Measurements from ENCODE around the gene COX6B1.
"Not testable (repeated sequence)": the region's sequence is repeated elsewhere in the genome, so short reads cannot be mapped to it uniquely, and the experiment has no call there.

Gene COX6B1

GRCh38 chr19:35650581-35650980, 2.5 kb downstream of the COX6B1 start:
- Histone ChIP-seq H3K4me3 (ENCODE audit: low read depth in 1 of 2, low read length in 2 of 2) (no peak overlapping the region), H3K27me3 (ENCODE audit: low read depth, low read length) (no peaks in the 10 kb centered on the region), H3K4me1 (ENCODE audit: control insufficient read depth in 1 of 2, insufficient read depth in 2 of 2, low read length in 2 of 2) (peaks cover 0 to 22% of the 10 kb centered on the region in 2 donors), H3K27ac (ENCODE audit: low read length) (no peak overlapping the region), H3K36me3 (ENCODE audit: control insufficient read depth in 1 of 2, insufficient read depth in 2 of 2, low read length in 2 of 2) (peaks cover 5 to 27% of the 10 kb centered on the region in 2 donors), H3K9me3 (ENCODE audit: control insufficient read depth in 1 of 2, low read length in 2 of 2) (no peaks in the 10 kb centered on the region)

GRCh38 chr19:35654828-35655227, 6.7 kb downstream of the COX6B1 start:
- H3K4me3 ChIP-seq (ENCODE audit: low read depth in 1 of 2, low read length in 2 of 2); H3K27me3 ChIP-seq (ENCODE audit: low read depth, low read length); H3K9me3 ChIP-seq (ENCODE audit: control insufficient read depth in 1 of 2, low read length in 2 of 2); H3K27ac ChIP-seq (ENCODE audit: low read length); H3K4me1 ChIP-seq (ENCODE audit: control insufficient read depth in 1 of 2, insufficient read depth in 2 of 2, low read length in 2 of 2): not testable (repeated sequence)
- H3K36me3 ChIP-seq (ENCODE audit: control insufficient read depth in 1 of 2, insufficient read depth in 2 of 2, low read length in 2 of 2), result peaks cover 19 to 55% of the 10 kb centered on the region in 2 donors

DNA sequence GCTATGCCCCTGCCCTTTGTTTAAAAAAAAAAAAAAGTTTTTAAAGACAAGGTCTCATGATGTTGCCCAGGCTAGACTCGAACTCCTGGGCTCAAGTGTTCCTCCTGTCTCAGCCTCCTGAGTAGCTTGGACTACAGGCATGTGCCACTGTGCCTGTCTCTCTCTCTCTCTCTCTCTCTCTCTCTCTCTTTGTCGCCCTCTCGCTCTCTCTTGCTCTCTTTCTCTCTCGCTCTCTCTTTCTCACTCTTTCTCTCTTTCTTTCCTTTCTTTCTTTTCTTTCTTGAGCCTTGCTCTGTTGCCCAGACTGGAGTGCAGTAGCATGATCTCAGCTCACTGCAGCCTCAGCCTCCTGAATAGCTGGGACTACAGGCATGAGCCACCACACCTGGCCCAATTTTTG, 7.5 kb downstream of the COX6B1 start:
- Histone ChIP-seq H3K36me3 (ENCODE audit: control insufficient read depth in 1 of 2, insufficient read depth in 2 of 2, low read length in 2 of 2) (peaks cover 19 to 55% of the 10 kb centered on the region in 2 donors), H3K27ac (ENCODE audit: low read length) (no peak overlapping the region), H3K4me1 (ENCODE audit: control insufficient read depth in 1 of 2, insufficient read depth in 2 of 2, low read length in 2 of 2) (peaks cover 0 to 5% of the 10 kb centered on the region in 2 donors), H3K4me3 (ENCODE audit: low read depth in 1 of 2, low read length in 2 of 2) (no peak overlapping the region), H3K27me3 (ENCODE audit: low read depth, low read length) (no peaks in the 10 kb centered on the region), H3K9me3 (ENCODE audit: control insufficient read depth in 1 of 2, low read length in 2 of 2) (no peaks in the 10 kb centered on the region)

GRCh38 chr19:35656700-35657099, 8.6 kb downstream of the COX6B1 start:
- Histone ChIP-seq H3K36me3 (ENCODE audit: control insufficient read depth in 1 of 2, insufficient read depth in 2 of 2, low read length in 2 of 2) (peaks cover 19 to 53% of the 10 kb centered on the region in 2 donors), H3K4me3 (ENCODE audit: low read depth in 1 of 2, low read length in 2 of 2) (no peak overlapping the region), H3K27ac (ENCODE audit: low read length) (no peak overlapping the region), H3K27me3 (ENCODE audit: low read depth, low read length) (no peaks in the 10 kb centered on the region), H3K4me1 (ENCODE audit: control insufficient read depth in 1 of 2, insufficient read depth in 2 of 2, low read length in 2 of 2) (no peaks in the 10 kb centered on the region), H3K9me3 (ENCODE audit: control insufficient read depth in 1 of 2, low read length in 2 of 2) (no peaks in the 10 kb centered on the region)

- H3K4me3 ChIP-seq (ENCODE audit: low read depth in 1 of 2, low read length in 2 of 2), result no peak overlapping the region
- peaks cover 19 to 47% of the 10 kb centered on the region in 2 donors for H3K36me3 ChIP-seq (ENCODE audit: control insufficient read depth in 1 of 2, insufficient read depth in 2 of 2, low read length in 2 of 2)
- no peaks in the 10 kb centered on the region for H3K4me1 ChIP-seq (ENCODE audit: control insufficient read depth in 1 of 2, insufficient read depth in 2 of 2, low read length in 2 of 2)
- H3K27me3 ChIP-seq (ENCODE audit: low read depth, low read length), result no peaks in the 10 kb centered on the region
- H3K27ac ChIP-seq (ENCODE audit: low read length), result no peak overlapping the region
- no peaks in the 10 kb centered on the region for H3K9me3 ChIP-seq (ENCODE audit: control insufficient read depth in 1 of 2, low read length in 2 of 2)
These were observed 10.0 kb downstream of the COX6B1 start for GRCh38 chr19:35657904-35658700.

DNA sequence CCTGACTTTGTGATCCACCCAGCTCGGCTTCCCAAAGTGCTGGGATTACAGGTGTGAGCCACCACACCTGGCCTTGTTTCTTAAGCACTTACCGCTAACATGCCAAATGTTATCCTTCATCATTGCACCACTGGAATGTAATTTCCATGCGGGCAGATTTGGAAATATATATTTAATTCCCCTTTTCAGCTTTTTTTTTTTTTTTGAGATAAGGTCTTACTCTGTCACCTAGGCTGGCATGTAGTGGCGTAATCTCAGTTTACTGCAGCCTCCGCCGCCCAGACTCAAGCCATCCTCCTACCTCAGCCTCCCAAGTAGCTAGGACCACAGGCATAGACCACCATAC, 13.8 kb downstream of the COX6B1 start:
- H3K36me3 ChIP-seq (ENCODE audit: control insufficient read depth in 1 of 2, insufficient read depth in 2 of 2, low read length in 2 of 2), result peaks cover 8 to 16% of the 10 kb centered on the region in 2 donors
- H3K27me3 ChIP-seq (ENCODE audit: low read depth, low read length), result no peaks in the 10 kb centered on the region
- H3K9me3 ChIP-seq (ENCODE audit: control insufficient read depth in 1 of 2, low read length in 2 of 2), result no peaks in the 10 kb centered on the region
- H3K4me3 ChIP-seq (ENCODE audit: low read depth in 1 of 2, low read length in 2 of 2), result no peak overlapping the region
- H3K27ac ChIP-seq (ENCODE audit: low read length), result no peak overlapping the region
- no peaks in the 10 kb centered on the region for H3K4me1 ChIP-seq (ENCODE audit: control insufficient read depth in 1 of 2, insufficient read depth in 2 of 2, low read length in 2 of 2)

DNA sequence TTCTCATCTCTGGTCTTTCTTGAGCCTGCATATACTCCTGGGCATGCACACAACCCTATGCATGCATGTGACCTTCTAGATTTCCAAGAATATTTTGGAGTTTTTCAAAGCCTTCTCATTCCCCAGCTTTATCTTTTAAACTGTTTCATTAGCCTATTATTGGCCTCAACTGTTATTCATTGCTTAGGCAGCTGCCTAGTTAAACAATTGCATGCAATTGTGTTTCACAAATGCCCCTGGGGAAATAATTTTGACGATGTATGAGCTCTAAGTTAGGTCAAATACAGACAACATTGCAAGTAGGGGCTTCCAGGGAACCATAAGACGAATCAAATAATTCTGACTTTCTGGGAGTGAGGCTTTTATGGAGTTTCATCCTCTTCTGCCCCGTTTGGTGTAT, 15.9 kb downstream of the COX6B1 start:
- Histone ChIP-seq H3K27ac (ENCODE audit: low read length) (no peak overlapping the region), H3K4me1 (ENCODE audit: control insufficient read depth in 1 of 2, insufficient read depth in 2 of 2, low read length in 2 of 2) (no peaks in the 10 kb centered on the region), H3K4me3 (ENCODE audit: low read depth in 1 of 2, low read length in 2 of 2) (no peak overlapping the region), H3K9me3 (ENCODE audit: control insufficient read depth in 1 of 2, low read length in 2 of 2) (no peaks in the 10 kb centered on the region), H3K27me3 (ENCODE audit: low read depth, low read length) (no peaks in the 10 kb centered on the region), H3K36me3 (ENCODE audit: control insufficient read depth in 1 of 2, insufficient read depth in 2 of 2, low read length in 2 of 2) (no peaks in the 10 kb centered on the region)

- H3K9me3 ChIP-seq (ENCODE audit: control insufficient read depth in 1 of 2, low read length in 2 of 2), result no peaks in the 10 kb centered on the region
- H3K4me1 ChIP-seq (ENCODE audit: control insufficient read depth in 1 of 2, insufficient read depth in 2 of 2, low read length in 2 of 2), result no peaks in the 10 kb centered on the region
- H3K27me3 ChIP-seq (ENCODE audit: low read depth, low read length), result no peaks in the 10 kb centered on the region
- no peak overlapping the region for H3K4me3 ChIP-seq (ENCODE audit: low read depth in 1 of 2, low read length in 2 of 2)
- no peak overlapping the region for H3K27ac ChIP-seq (ENCODE audit: low read length)
- no peaks in the 10 kb centered on the region for H3K36me3 ChIP-seq (ENCODE audit: control insufficient read depth in 1 of 2, insufficient read depth in 2 of 2, low read length in 2 of 2)
These were observed 17.0 kb downstream of the COX6B1 start for GRCh38 chr19:35665157-35665556.

GRCh38 chr19:35665604-35666003, 17.5 kb downstream of the COX6B1 start:
- Histone ChIP-seq H3K9me3 (ENCODE audit: control insufficient read depth in 1 of 2, low read length in 2 of 2) (no peaks in the 10 kb centered on the region), H3K4me3 (ENCODE audit: low read depth in 1 of 2, low read length in 2 of 2) (no peak overlapping the region), H3K36me3 (ENCODE audit: control insufficient read depth in 1 of 2, insufficient read depth in 2 of 2, low read length in 2 of 2) (no peaks in the 10 kb centered on the region), H3K27me3 (ENCODE audit: low read depth, low read length) (no peaks in the 10 kb centered on the region), H3K27ac (ENCODE audit: low read length) (no peak overlapping the region), H3K4me1 (ENCODE audit: control insufficient read depth in 1 of 2, insufficient read depth in 2 of 2, low read length in 2 of 2) (no peaks in the 10 kb centered on the region)

- Histone ChIP-seq H3K4me3 (ENCODE audit: low read depth in 1 of 2, low read length in 2 of 2) (no peak within 1 kb of the TSS), H3K36me3 (ENCODE audit: control insufficient read depth in 1 of 2, insufficient read depth in 2 of 2, low read length in 2 of 2) (no peaks in the 10 kb centered on the region), H3K27me3 (ENCODE audit: low read depth, low read length) (no peaks in the 10 kb centered on the region), H3K27ac (ENCODE audit: low read length) (no peak within 1 kb of the TSS), H3K9me3 (ENCODE audit: control insufficient read depth in 1 of 2, low read length in 2 of 2) (no peaks in the 10 kb centered on the region), H3K4me1 (ENCODE audit: control insufficient read depth in 1 of 2, insufficient read depth in 2 of 2, low read length in 2 of 2) (no peaks in the 10 kb centered on the region)
These were observed 18.3 kb downstream of the COX6B1 start, which contains the start of gene UPK1A for GRCh38 chr19:35666251-35666913. Gene UPK1A, plus strand, starts transcription at chr19:35666517. Its CDS starts 296 bp downstream, at chr19:35666813.

DNA sequence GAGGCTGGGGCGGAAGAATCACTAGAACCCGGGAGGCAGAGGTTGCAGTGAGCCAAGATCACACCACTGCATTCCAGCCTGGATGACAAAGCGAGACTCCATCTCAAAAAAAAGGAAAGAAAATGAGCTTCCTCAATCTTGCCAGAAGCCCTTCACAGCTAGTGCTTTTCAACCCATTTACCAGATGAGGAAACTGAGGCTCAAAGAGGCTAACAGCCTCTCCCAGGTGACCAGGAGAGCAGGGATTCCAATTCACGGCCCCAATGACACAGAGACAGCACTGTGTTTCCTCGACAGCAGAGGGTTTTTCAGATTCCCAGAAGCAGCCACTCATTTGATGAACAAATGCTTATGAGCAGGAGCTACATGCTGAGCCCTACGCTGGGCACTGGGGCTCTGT, 21.4 kb downstream of the COX6B1 start:
- no peaks in the 10 kb centered on the region for H3K9me3 ChIP-seq (ENCODE audit: control insufficient read depth in 1 of 2, low read length in 2 of 2)
- no peak overlapping the region for H3K4me3 ChIP-seq (ENCODE audit: low read depth in 1 of 2, low read length in 2 of 2)
- H3K4me1 ChIP-seq (ENCODE audit: control insufficient read depth in 1 of 2, insufficient read depth in 2 of 2, low read length in 2 of 2), result no peaks in the 10 kb centered on the region

More for the DNA sequence above, 21.4 kb downstream of the COX6B1 start:
- Histone ChIP-seq H3K27ac (ENCODE audit: low read length) (no peak overlapping the region), H3K27me3 (ENCODE audit: low read depth, low read length) (peaks cover 12% of the 10 kb centered on the region), H3K36me3 (ENCODE audit: control insufficient read depth in 1 of 2, insufficient read depth in 2 of 2, low read length in 2 of 2) (no peaks in the 10 kb centered on the region)

All from muscle layer of duodenum (tissue), 2 donors.